GM19328 (cell line): ENCODE measurements around the gene RRAD.
"Not testable (repeated sequence)": the region's sequence is repeated elsewhere in the genome, so short reads cannot be mapped to it uniquely, and the experiment has no call there.

ENCODE experiments used
- ATAC-seq: cut with Tn5 transposase; IDR thresholded peaks from one replicate; pipeline ENCODE4 v1.9.1; 2021; ENCODE audit warnings: mild to moderate bottlenecking, moderate library complexity; ENCODE audit not compliant: unreplicated experiment

The RRAD gene

DNA sequence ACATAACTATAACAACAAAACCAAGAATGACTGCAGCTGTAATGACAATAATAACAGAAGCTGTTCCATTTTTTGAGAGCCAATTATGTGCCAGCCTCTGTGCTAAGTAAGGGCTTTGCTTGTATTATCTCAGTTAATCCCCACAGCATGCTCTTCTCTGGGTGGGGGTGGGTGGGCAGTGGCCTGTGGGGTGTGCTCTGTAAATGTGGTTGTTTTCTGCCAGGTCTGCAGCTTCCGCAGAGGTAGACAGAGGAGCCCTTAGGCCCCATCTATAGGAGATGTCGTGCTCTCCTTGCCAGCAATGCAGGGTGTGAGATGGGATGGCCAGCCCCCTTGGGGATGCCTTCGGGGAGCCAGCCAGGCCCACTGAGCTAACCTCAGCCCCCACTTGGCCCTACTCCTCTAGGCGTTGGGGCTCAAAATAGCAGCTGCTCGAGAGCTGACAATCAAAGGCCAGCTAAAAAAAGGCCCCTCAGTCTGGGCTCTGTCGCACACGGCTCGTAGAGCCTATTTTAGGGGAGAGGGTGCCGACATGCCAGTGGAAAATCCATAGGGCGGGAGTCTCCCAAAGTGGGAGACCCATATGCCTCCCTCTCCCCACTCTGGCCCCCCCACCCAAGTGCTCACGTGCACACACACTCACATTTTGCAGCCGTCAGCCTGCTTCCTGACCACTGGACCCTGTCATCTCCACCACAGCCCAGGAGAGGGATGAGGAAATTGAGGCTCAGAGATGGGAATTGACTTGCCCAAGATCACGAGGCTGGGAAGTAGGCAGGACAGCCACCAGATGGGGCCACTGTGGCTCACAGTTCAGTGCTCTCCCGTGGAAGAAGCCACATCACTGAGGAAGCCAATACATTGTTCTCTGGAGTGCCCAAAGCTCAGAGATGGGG is 22.4 kb downstream of the RRAD start:
- ATAC-seq: no peak

DNA sequence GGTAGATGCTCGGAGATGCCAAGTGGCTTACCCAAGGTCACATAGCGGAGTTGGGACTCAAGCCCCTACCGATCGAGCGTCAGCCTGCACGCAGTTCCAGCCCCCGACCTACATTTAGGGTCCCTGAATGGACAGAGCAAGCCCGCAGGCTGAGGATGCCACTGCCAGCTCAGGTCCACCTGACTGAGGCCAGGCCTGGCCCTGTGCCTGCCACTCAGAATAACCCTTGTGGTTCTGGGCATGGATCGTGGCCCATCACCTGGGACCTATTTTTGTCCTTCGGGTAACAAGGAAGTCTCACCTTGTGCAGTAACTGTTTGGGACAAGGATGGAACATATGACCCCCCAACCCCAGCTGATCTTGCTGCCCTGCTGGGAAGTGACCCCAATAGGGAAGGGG is 23.7 kb downstream of the RRAD start:
- ATAC-seq: no peak

- no peak for ATAC-seq
These were observed 24.5 kb downstream of the RRAD start for GRCh38 chr16:66900721-66901441.

DNA sequence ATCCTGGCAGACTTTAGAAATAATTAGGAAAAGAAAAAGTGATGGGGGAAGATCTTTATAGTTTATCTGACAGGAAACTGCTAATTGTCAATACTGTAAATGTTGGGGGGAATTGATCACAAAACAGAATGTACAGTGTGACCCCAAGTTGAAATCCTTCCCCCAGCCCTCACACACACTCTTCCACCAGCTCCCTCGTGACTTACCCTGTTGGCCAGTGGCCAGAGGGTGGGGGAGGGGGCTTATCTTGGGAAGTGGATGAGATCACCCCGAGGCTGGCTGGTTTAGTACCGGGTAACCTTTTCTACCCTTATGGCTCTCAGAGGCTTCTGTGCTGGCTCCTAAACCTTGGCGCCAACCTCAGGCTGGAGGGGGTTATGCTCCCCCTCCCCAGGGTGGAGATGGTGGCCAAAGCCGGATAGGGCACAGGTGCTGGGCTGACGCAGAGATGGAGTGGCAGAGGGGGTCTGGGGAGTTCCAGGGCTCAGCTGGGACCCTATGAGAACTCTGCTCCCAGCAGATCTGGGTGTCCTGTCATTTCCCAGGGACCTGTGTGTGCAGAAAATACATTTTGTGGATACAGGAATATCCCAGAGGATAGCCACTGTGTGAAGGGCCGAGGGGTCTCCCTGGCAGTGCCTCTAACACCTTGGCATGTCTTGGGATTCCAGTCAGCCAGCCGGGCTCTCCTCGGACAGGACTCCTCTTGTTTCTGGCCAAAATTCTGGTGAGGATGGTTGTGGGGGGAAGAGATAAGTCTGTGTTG is 25.2 kb downstream of the RRAD start:
- no peak for ATAC-seq

- no peak for ATAC-seq
These were observed 25.9 kb downstream of the RRAD start for GRCh38 chr16:66899310-66899944.

DNA sequence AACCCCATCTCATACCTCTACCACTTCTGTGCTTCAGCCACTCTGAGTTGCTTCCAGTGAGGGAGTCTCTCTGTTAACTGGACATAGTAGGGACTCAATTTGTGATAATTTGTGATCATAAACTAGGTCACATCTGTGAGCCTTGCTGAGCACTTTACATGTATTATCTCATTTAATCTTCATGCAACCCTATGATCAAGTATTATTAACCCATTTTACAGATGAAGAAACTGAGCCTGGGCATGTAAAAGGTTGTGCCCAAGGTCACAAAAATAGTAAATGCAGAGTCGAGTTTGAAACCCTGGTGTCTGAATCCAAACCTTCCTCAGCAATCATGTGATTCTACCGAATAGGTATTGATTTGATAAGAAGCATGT is 26.4 kb downstream of the RRAD start:
- no peak for ATAC-seq

DNA sequence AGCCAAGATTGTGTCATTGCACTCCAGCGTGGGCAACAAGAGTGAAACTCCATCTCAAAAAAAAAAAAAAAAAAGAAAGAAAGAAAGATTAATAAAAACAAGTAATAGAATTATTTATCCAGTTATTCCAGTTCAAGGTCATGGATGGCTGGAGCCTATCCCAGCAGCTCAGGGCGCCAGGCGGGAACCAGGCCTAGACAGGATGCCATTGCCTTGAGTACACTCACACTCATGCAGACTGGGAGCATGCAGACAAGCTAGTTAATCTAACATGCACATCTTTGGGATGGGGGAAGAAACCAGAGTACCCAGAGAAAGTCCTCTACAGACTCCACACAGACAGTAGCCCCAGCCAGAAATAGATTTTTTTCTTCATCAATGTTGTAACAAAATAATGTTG is 27.1 kb downstream of the RRAD start:
- no peak for ATAC-seq

- ATAC-seq: not testable (repeated sequence)
These were observed 28.7 kb downstream of the RRAD start for GRCh38 chr16:66896682-66897081.

- no peak for ATAC-seq
These were observed 29.3 kb downstream of the RRAD start for GRCh38 chr16:66895999-66896398.

DNA sequence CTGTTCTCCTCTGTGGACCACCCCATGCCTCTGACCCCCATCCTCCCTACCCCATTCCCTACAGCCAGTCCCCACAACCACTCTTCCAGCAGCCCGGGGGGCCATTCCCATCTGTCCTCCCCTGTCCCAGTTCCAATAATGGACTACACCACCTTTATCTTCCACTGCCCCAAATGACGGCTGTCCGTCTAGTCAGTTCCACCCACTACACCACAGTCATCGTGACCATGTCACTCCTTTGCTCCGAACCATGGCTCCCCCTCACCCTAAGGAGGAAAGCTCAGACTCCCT is 29.7 kb downstream of the RRAD start:
- no peak for ATAC-seq

DNA sequence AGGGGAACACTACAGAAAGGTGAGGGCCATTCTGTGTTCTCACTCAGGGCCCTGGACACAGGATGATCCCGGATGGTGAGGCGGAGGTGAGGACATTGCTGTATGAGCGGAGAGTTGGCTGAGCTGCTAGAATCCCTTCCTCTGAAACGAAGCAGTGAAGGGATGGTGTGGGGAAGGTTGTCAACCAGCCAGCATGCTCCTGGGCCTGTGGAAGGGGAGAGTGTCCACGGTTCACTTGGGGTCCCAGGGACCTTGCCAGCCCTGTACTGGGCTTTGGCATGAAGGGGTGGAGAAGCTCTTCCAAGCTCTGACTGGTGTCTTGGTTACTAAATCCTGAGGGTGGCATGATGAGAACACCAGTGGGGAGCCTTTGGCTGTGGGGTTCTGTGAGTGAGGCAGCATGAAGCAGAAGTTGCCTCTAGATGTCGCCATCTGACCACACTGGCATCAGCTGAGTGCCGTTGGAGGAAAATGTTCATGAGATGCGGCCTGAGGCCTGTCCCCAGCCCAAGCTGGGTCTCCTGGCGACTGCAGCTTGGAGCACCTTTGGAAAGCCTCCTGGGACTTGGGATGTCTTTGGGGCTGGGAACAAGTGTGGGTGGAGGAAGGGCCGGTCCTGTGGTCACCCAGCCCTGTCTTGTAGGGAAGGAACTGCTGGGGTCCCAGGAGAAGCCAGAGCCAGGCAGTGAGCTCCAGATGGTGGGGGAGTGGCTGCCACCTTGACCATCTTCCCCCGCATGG is 30.2 kb downstream of the RRAD start:
- ATAC-seq: no peak

DNA sequence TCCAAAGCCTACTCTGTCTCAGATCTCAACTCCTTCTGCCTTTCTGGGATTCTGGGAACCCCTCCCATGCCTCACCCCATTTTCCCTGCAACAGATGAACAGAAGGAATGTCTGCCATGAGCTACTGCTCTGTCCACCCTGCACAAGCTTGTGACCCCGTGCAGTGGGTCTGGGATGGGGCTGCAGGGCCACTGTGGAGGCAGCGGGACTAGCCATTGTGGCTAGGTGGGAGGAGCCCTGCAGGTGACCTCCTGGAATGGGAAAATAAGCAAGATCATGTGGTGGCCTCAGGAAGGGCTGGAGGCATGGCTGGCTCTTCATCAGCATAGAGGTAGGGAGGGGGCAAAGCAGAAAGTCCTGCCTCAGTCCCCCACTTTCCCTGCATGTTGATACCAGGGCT is 31.3 kb downstream of the RRAD start:
- ATAC-seq: no peak

GRCh38 chr16:66891797-66892196 is 33.5 kb downstream of the RRAD start:
- ATAC-seq: no peak

DNA sequence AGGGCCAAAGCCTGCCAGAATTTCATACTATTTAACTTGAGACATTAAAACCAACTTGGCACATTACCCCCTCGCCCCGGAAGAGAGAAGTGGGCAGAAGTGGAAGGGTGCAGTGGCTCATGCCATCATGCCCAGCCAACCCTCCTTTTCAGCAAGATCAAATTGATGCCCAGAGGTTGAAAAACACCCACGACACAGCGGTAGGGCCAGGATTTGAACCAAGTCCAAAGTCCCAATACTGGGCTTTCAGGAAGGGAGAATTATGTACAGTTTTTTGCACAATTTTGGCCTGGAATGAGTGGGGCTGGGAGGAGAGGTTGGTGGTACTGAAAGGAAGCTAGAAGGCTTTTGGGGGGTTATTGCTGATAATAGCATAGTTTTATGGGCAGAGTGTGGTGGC is 34.0 kb downstream of the RRAD start:
- ATAC-seq: no peak

DNA sequence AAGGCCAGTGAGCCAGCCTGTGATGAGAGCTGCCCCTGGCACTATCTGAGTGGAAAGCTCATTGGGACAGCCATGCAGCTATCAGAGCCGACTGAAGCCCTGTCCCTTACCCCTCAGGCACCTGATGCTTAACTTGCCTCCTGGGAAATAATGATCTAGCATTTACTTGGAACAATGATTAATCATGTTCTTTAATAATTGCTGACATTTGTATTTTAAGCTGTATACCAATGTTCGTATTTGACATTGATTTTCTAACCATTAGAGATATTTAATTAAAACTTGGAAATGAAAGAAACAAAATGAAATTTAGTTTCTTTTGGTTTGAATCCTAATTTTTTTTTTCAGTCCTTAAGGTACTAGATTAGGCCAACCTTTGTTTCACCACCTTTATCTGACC is 34.5 kb downstream of the RRAD start:
- no peak for ATAC-seq

DNA sequence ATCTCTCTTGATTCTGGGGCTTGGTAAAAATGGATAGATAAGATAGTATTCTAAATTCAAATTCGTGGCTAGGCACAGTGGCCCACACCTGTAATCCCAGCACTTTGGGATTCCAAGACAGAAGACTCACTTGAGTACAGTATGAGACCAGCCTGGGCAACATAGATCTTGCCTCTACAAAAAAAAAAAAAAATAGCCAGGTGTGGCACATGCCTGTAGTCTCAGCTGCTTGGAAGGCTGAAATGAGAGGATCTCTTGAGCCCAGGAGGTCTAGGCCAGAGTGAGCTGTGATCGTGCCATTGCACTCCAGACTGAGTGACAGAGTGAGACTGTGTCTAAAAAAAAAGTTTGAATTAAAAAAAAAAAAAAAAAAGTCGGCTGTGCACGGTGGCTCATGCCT is 35.7 kb downstream of the RRAD start:
- ATAC-seq: no peak

GRCh38 chr16:66888647-66889615 is 36.4 kb downstream of the RRAD start:
- ATAC-seq: no peak

DNA sequence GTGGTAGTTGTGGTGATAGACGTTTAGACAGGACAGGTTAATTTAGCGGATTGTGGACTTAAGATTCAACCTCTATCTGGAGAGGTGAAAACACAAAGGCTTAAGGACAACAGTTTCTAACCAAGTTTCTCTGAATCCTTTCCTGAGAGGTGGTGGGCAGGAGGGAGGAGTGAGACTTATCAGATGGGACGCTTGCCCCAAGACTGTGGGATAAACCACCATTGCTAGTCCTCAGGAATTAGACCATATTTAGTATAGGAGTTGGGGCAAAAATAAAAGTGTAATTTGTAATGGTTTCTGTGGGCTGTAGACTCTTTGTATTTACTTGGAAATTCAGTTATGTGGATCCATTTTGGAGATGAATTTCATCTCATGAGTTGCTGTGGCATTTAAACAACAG is 38.4 kb downstream of the RRAD start:
- ATAC-seq: no peak

DNA sequence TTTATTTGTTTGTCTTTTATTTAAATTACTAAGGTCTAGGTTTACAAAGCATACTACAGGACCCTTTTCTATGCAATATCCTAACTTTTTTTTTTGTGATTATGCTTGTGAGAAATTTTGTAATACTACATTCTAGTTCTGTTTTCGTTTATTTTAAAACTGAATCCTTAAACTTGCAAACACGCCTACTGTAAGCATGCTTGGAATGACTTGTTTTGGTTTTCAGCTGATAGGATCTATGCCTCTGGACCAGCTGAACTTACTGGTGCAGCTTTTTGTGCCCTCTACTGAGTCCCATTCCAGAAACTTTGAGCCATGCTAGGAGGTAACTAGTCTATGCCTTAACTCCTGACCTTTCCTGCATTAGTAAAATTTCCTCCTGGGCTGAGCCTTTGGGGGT is 39.0 kb downstream of the RRAD start:
- ATAC-seq: no peak

DNA sequence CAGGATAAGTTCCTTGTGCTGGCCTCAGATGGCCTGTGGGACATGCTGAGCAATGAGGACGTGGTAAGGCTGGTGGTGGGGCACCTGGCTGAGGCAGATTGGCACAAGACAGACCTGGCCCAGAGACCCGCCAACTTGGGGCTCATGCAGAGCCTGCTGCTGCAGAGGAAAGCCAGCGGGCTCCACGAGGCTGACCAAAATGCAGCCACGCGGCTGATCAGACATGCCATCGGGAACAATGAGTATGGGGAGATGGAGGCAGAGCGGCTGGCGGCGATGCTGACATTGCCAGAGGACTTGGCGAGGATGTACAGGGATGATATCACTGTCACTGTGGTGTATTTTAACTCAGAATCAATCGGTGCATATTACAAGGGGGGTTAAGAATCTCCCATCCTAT is 39.8 kb downstream of the RRAD start:
- no peak for ATAC-seq
